Body of pancreas (tissue), 4 donors: Measurements from ENCODE around the gene CTNNBIP1. TPM values are rescaled to one million over a fixed set of nuclear protein-coding genes. Genes with fewer than 3 reads are reported as not detected.
A peak's percentile ranks its signal among the peaks of the same experiment; 100 is the strongest.

Experiments used
- ATAC-seq: fragments of 150-250 bp; one replicate; pipeline ENCODE4 v1.9.1; 2016
- DNase-seq, 4 donors: peaks; one replicate each; pipeline ENCODE4 v3.0.0-alpha.2; 2019
- H3K27ac ChIP-seq, 4 donors: fragments of 200-600 bp; sonication (generic); 1 replicate in 3 of 4; 2 replicates in 1 of 4; pipeline versions ENCODE4 v1.5.1 to v1.6.1; 2016 to 2019; ENCODE audit warnings: mild to moderate bottlenecking in 1 of 4, mixed read lengths in 1 of 4, moderate library complexity in 1 of 4
- H3K27me3 ChIP-seq, 2 donors: fragments of 200-600 bp; sonication (generic); one replicate each; pipeline ENCODE4 v1.6.0; 2016; ENCODE audit warnings: mild to moderate bottlenecking in 1 of 2
- H3K36me3 ChIP-seq, 2 donors: fragments of 200-600 bp; sonication (generic); replicated peaks in 1 of 2; 2 replicates each; pipeline ENCODE4 v1.5.1; 2016; ENCODE audit warnings: low read depth in 2 of 2; ENCODE audit not compliant: insufficient read depth in 1 of 2
- H3K4me1 ChIP-seq: fragments of 200-600 bp; sonication (generic); one replicate; pipeline ENCODE4 v1.6.0; 2016
- H3K4me3 ChIP-seq, 2 donors: fragments of 200-600 bp; sonication (generic); 1 replicate in 1 of 2; 2 replicates in 1 of 2; pipeline ENCODE4 v1.5.1; 2016 to 2019
- H3K9me3 ChIP-seq, 3 donors: fragments of 200-600 bp; sonication (generic); 1 replicate in 2 of 3; 2 replicates in 1 of 3; pipeline ENCODE4 v1.5.1; 2016
- POLR2A ChIP-seq, 3 donors: fragments of 450-650 bp; IDR thresholded peaks; one replicate each; pipeline ENCODE4 v1.6.1; 2016; ENCODE audit warnings: antibody characterized with exemption in 3 of 3, mild to moderate bottlenecking in 2 of 3
- WGBS, 2 donors: methylation state at CpG; one replicate each; pipeline ENCODE4 v1.1.5; 2017; 5-methylcytosine and 5-hydroxymethylcytosine counted together
- intact Hi-C: fragments of 100-400 bp; cut with DNase I; formaldehyde crosslinking; loops from one replicate; pipeline ENCODE4 v1.15.1; 2023
- total RNA-seq, 2 donors: library from RNA; depleted of rRNA; stranded (reverse); fragments of >200 nt; gene quantifications; one replicate each; pipeline ENCODE4 v1.1.0, GENCODE V29; 2016
- TF ChIP-seq, protein P1 (sequence below), 7 experiments: fragments of 450-650 bp in 4 of 7; fragments of 200-600 bp in 3 of 7; sonication (generic) in 3 of 7; IDR thresholded peaks; one replicate each; pipeline ENCODE4 v1.5.1; 2016 to 2019; ENCODE audit warnings: antibody characterized with exemption in 7 of 7

The CTNNBIP1 gene
- total RNA-seq, 2 donors from 2014 or later, result 20.1 to 24.6 TPM

DNA sequence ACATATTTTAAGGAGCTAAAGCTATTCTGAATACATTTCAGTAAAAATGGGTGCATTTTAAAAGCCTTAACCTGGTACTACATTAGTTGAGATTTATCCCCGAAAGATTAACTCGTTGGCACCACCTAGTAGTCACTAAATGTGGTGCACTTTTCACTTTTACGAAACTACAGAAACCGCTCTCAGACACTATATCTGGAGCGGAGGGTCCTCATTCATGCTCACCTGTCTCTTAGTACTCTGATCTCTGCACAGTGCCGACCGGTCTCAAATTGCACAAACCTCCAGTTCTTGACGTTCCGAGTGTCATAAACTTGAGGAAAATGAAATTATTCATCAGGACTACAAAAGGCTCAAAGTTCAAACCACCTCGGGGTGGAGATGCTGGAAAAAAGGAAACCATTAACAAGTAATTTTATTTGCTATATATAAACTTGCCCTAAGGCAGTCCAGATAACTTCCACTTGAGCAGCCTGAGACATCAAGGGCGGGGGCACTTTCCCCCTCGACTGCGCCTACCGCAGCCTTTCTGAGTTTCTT, 32.4 kb upstream of the CTNNBIP1 start:
- intact Hi-C loops, result no loop called here
- H3K9me3 ChIP-seq, result no peaks in the 10 kb centered on the region
- ATAC-seq (peak; percentile 39), DNase-seq (peak in 1 of 4 donors; percentile 32)
- WGBS, 2 donors, result 0% methylated on average over 14 of the region's 14 CpGs
- H3K36me3 ChIP-seq, result peaks cover 0 to 2% of the 10 kb centered on the region in 2 donors
- no peak for TF ChIP-seq POLR2A (IDR thresholded peaks at IDR 0.05)
- TF ChIP-seq, protein P1, sequence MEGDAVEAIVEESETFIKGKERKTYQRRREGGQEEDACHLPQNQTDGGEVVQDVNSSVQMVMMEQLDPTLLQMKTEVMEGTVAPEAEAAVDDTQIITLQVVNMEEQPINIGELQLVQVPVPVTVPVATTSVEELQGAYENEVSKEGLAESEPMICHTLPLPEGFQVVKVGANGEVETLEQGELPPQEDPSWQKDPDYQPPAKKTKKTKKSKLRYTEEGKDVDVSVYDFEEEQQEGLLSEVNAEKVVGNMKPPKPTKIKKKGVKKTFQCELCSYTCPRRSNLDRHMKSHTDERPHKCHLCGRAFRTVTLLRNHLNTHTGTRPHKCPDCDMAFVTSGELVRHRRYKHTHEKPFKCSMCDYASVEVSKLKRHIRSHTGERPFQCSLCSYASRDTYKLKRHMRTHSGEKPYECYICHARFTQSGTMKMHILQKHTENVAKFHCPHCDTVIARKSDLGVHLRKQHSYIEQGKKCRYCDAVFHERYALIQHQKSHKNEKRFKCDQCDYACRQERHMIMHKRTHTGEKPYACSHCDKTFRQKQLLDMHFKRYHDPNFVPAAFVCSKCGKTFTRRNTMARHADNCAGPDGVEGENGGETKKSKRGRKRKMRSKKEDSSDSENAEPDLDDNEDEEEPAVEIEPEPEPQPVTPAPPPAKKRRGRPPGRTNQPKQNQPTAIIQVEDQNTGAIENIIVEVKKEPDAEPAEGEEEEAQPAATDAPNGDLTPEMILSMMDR (IDR thresholded peaks at IDR 0.05), result peak in 6 of 7 experiments; percentile 16 to 62 (median 48)
- peak overlapping the region; percentile 34 to 71 for H3K4me3 ChIP-seq
- H3K4me1 ChIP-seq, result peaks cover 17% of the 10 kb centered on the region
- H3K27me3 ChIP-seq, result no peaks in the 10 kb centered on the region
- H3K27ac ChIP-seq, result peak overlapping the region; percentile 55 to 92 (median 80)

DNA sequence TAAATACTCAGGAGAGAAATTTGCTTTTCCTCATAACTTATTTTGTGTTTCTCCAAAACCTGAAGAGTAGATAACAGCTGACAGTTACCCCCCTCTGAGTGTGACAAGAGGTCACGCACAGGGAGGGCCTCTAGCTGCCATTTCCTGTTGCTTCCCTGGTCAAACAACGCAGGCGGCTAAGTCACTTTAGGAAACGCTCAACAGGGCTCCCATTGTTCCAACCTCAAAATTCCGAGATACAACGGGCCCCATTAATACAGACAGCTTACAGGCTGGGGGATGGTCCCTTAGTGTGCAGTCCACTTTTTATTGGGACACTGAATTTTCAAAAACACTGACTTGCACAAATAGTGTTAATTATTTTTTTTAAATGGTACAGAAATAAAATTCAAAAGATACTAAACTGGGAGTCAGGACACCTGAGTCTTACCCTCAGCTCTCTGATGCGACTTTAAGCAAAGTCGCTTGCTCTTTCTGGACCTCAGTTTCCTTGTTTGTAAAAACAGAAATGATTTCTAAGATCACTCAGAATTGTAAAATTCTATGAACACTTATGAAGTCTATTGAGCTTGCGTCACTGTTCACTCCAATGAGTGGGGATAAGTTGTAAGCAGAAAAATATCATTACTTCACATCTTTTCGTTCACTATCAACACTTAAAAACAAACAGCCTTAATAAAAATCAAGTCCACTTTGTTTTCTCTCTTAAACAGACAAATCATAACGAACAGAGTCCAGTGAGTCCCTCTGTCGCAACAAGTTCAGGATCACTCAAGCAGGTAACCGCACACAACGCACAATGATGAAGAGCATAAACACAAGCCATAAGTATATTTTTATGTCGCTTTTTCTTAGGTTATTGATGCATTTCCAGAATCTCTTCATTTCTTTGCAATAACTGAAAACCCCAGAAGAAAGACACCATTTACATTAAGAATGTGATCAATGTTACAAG, 19.6 kb upstream of the CTNNBIP1 start:
- WGBS, 2 donors, result 75 to 82% methylated on average over 15 of the region's 15 CpGs
- intact Hi-C loops, result no loop called here
- Histone ChIP-seq H3K27ac (peak overlapping the region in 3 of 4 donors; percentile 35 to 60 (median 55)), H3K4me3 (no peak overlapping the region), H3K9me3 (no peaks in the 10 kb centered on the region), H3K36me3 (peaks cover 2 to 4% of the 10 kb centered on the region in 2 donors), H3K4me1 (no peaks in the 10 kb centered on the region), H3K27me3 (no peaks in the 10 kb centered on the region)
- no peak for TF ChIP-seq POLR2A (IDR thresholded peaks at IDR 0.05)
- TF ChIP-seq, protein P1 (IDR thresholded peaks at IDR 0.05), result no peak
- DNase-seq, result no peak
- peak; percentile 68 for ATAC-seq

DNA sequence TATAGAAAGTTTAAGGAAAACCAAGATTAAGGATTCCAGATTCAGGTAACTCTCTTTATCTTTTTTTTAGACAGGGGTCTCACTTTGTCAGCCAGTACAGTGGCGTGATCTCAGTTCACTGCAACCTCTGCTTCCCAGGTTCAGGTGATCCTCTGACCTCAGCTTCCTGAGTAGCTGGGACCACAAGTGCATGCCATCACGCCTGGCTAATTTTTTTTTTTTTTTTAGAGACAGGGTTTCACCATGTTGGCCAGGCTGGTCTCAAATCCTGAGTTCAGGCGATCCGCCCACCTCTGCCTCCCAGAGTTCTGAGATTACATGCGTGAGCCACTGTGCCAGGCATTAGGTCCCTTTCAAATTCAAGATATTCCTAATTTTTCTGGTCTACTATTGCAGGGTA, 17.2 kb upstream of the CTNNBIP1 start:
- Histone ChIP-seq H3K9me3 (no peaks in the 10 kb centered on the region), H3K27me3 (no peaks in the 10 kb centered on the region), H3K27ac (no peak overlapping the region), H3K36me3 (peaks cover 2 to 4% of the 10 kb centered on the region in 2 donors), H3K4me1 (no peaks in the 10 kb centered on the region), H3K4me3 (no peak overlapping the region)
- intact Hi-C loops, result no loop called here
- DNase-seq (no peak), ATAC-seq (no peak)
- 90 to 91% methylated on average over 5 of the region's 5 CpGs for WGBS, 2 donors
- TF ChIP-seq POLR2A (IDR thresholded peaks at IDR 0.05), result no peak
- TF ChIP-seq, protein P1 (IDR thresholded peaks at IDR 0.05), result no peak

DNA sequence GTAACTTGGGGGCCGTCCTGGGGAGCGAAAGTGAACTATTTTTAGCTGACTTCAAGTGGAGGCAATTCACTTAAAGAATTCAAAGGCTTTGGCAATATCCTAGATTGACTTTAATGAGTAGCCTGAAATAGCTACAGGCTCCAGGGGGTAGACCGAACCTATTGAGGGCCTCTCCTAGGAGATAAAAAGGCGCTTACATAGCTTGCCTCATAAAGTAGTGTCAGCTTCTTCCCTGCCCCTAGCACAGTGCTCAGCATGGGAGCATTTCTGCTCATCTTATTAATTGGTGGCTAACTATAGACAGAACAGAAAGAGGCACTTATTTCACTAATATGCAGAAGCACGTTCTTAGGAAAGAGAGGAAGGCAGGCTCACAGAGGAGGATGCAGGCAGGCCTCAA, 12.3 kb upstream of the CTNNBIP1 start:
- ATAC-seq (no peak), DNase-seq (no peak)
- H3K27me3 ChIP-seq, result no peaks in the 10 kb centered on the region
- TF ChIP-seq POLR2A (IDR thresholded peaks at IDR 0.05), result no peak
- TF ChIP-seq, protein P1 (IDR thresholded peaks at IDR 0.05), result no peak
- no peaks in the 10 kb centered on the region for H3K36me3 ChIP-seq
- H3K27ac ChIP-seq, result no peak overlapping the region
- no peaks in the 10 kb centered on the region for H3K4me1 ChIP-seq
- no peaks in the 10 kb centered on the region for H3K9me3 ChIP-seq
- intact Hi-C loops, result no loop called here
- no peak overlapping the region for H3K4me3 ChIP-seq
- WGBS, 2 donors, result 64 to 67% methylated on average over 5 of the region's 5 CpGs
